HepG2 (cell line): Measurements from ENCODE around the gene CCDC106. TPM values are rescaled to one million over a fixed set of nuclear protein-coding genes. Genes with fewer than 3 reads are reported as not detected.

Source experiments
- HDAC2 ChIP-seq: sonication (generic); formaldehyde crosslinking; IDR thresholded peaks from 2 replicates; pipeline ENCODE4 v1.4.0; 2020; ENCODE audit warnings: missing genetic modification reagents
- HNF1B ChIP-seq: sonication (generic); formaldehyde crosslinking; IDR thresholded peaks from 2 replicates; pipeline ENCODE4 v1.5.1; 2020; ENCODE audit warnings: mild to moderate bottlenecking, moderate library complexity, missing genetic modification reagents
- ISL2 ChIP-seq: sonication (generic); formaldehyde crosslinking; IDR thresholded peaks from 2 replicates; pipeline ENCODE4 v1.5.0; 2020; ENCODE audit warnings: missing genetic modification reagents
- KLF15 ChIP-seq: sonication (generic); formaldehyde crosslinking; IDR thresholded peaks from 2 replicates; pipeline ENCODE4 v1.8.1; 2023; ENCODE audit warnings: borderline replicate concordance, mild to moderate bottlenecking, inconsistent platforms, missing genetic modification reagents, mixed read lengths
- LRRFIP1 ChIP-seq: sonication (generic); formaldehyde crosslinking; conservative IDR thresholded peaks from 2 replicates; pipeline ENCODE4 v1.4.0; 2020; ENCODE audit warnings: missing genetic modification reagents
- MYPOP ChIP-seq: sonication (generic); formaldehyde crosslinking; IDR thresholded peaks from 2 replicates; pipeline ENCODE4 v1.8.1; 2023; ENCODE audit warnings: mild to moderate bottlenecking, moderate library complexity, missing genetic modification reagents
- NFYC ChIP-seq: IDR thresholded peaks from 2 replicates; pipeline ENCODE4 v1.6.1; 2016; ENCODE audit warnings: missing genetic modification reagents, missing compliant biosample characterization
- ZKSCAN1 ChIP-seq: fragments of 150-350 bp; IDR thresholded peaks from 2 replicates; pipeline ENCODE4 v1.6.1; 2014; ENCODE audit warnings: low read length
- ZNF121 ChIP-seq: sonication (generic); formaldehyde crosslinking; IDR thresholded peaks from 2 replicates; pipeline ENCODE4 v1.5.0; 2020; ENCODE audit warnings: mild to moderate bottlenecking, missing genetic modification reagents
- ZNF292 ChIP-seq: sonication (generic); formaldehyde crosslinking; IDR thresholded peaks from 2 replicates; pipeline ENCODE4 v1.8.1; 2022; ENCODE audit warnings: mild to moderate bottlenecking, low read depth, missing genetic modification reagents, borderline replicate concordance
- ZNF335 ChIP-seq: sonication (generic); formaldehyde crosslinking; IDR thresholded peaks from 2 replicates; pipeline ENCODE4 v1.4.0; 2020; ENCODE audit warnings: missing genetic modification reagents
- ZNF530 ChIP-seq: sonication (generic); formaldehyde crosslinking; IDR thresholded peaks from 2 replicates; pipeline ENCODE4 v1.5.0; 2020; ENCODE audit warnings: low read depth, mild to moderate bottlenecking, missing genetic modification reagents
- ZNF577 ChIP-seq: sonication (generic); formaldehyde crosslinking; IDR thresholded peaks from 2 replicates; pipeline ENCODE4 v1.4.0; 2020; ENCODE audit warnings: mild to moderate bottlenecking, low read depth, missing genetic modification reagents, borderline replicate concordance
- ZNF660 ChIP-seq: sonication (generic); formaldehyde crosslinking; IDR thresholded peaks from 2 replicates; pipeline ENCODE4 v1.5.1; 2020; ENCODE audit warnings: mild to moderate bottlenecking, low read depth, missing genetic modification reagents, borderline replicate concordance
- ZNF781 ChIP-seq: sonication (generic); formaldehyde crosslinking; IDR thresholded peaks from 2 replicates; pipeline ENCODE4 v1.5.1; 2020; ENCODE audit warnings: borderline replicate concordance, mild to moderate bottlenecking, missing genetic modification reagents; ENCODE audit errors: not compliant biosample characterization
- ZNF816 ChIP-seq: sonication (generic); formaldehyde crosslinking; IDR thresholded peaks from 2 replicates; pipeline ENCODE4 v1.8.0; 2022; ENCODE audit warnings: missing genetic modification reagents, mild to moderate bottlenecking, borderline replicate concordance
- polyA plus RNA-seq, 8 experiments: library from polyadenylated mRNA; depleted of rRNA in 3 of 8; stranded (reverse) in 7 of 8; unstranded in 1 of 8; fragments of >200 nt; fragmentation: Illumina TruSeq in 4 of 8; extraction: Trizol in 4 of 8; gene quantifications; 2 replicates each; pipeline versions ENCODE4 v1.2.1 to v1.2.3, GENCODE V29; 2011 to 2016; ENCODE audit warnings: low read depth in 4 of 8, missing spikeins in 1 of 8, mixed read lengths in 1 of 8; ENCODE audit not compliant: insufficient read depth in 1 of 8
- total RNA-seq, 5 experiments: library from RNA; depleted of rRNA; stranded (reverse); fragments of >200 nt; fragmentation: Illumina TruSeq; extraction: Trizol; gene quantifications; 2 replicates each; pipeline ENCODE4 v1.2.3, GENCODE V29; 2016; ENCODE audit warnings: low read depth in 1 of 5
- TF ChIP-seq, protein P1 (sequence below): sonication (generic); formaldehyde crosslinking; IDR thresholded peaks from 2 replicates; pipeline ENCODE4 v1.5.1; 2020; ENCODE audit warnings: missing genetic modification reagents, mild to moderate bottlenecking, borderline replicate concordance
- TF ChIP-seq, protein P2 (sequence below): IDR thresholded peaks from 2 replicates; pipeline ENCODE4 v1.6.1; 2012; ENCODE audit warnings: inconsistent platforms
- TF ChIP-seq, protein P3 (sequence below): sonication (generic); formaldehyde crosslinking; IDR thresholded peaks from 2 replicates; pipeline ENCODE4 v1.9.0; 2022; ENCODE audit warnings: low read depth, missing genetic modification reagents

Gene CCDC106
- total and polyA plus RNA-seq, 2 of the 13 experiments (the other 11 are each of a cell fraction or from before 2014, with no cell fraction given), result 4.7 to 8.8 TPM

GRCh38 chr19:55683449-55684261 lies 35.6 kb downstream of the CCDC106 start (continued):
- TF ChIP-seq ZNF121 (CRISPR knock-in tag), result no peak
- peak; percentile 60 for TF ChIP-seq ZKSCAN1
- peak; percentile 73 for TF ChIP-seq HDAC2 (CRISPR knock-in tag)
- no peak; the same call in 1 of the 2 replicates for TF ChIP-seq ISL2 (CRISPR knock-in tag)
- TF ChIP-seq MYPOP, result 0 out of 2 replicates have a peak, but pooled peaks have one; percentile 43
- peak; percentile 89 for TF ChIP-seq ZNF816 (CRISPR knock-in tag)
- no peak for TF ChIP-seq ZNF577
- TF ChIP-seq ZNF292 (CRISPR knock-in tag), result peak; percentile 68; the same call in 1 of the 2 replicates
- TF ChIP-seq ZNF660 (CRISPR knock-in tag), result no peak
- TF ChIP-seq, protein P1, sequence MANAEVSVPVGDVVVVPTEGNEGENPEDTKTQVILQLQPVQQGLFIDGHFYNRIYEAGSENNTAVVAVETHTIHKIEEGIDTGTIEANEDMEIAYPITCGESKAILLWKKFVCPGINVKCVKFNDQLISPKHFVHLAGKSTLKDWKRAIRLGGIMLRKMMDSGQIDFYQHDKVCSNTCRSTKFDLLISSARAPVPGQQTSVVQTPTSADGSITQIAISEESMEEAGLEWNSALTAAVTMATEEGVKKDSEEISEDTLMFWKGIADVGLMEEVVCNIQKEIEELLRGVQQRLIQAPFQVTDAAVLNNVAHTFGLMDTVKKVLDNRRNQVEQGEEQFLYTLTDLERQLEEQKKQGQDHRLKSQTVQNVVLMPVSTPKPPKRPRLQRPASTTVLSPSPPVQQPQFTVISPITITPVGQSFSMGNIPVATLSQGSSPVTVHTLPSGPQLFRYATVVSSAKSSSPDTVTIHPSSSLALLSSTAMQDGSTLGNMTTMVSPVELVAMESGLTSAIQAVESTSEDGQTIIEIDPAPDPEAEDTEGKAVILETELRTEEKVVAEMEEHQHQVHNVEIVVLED (CRISPR knock-in tag), result peak; percentile 50; the same call in 1 of the 2 replicates
- TF ChIP-seq LRRFIP1 (CRISPR knock-in tag), result no peak
- TF ChIP-seq, protein P2, sequence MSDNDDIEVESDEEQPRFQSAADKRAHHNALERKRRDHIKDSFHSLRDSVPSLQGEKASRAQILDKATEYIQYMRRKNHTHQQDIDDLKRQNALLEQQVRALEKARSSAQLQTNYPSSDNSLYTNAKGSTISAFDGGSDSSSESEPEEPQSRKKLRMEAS, result peak; percentile 78
- no peak for TF ChIP-seq ZNF530
- no peak for TF ChIP-seq ZNF781 (CRISPR knock-in tag)
- peak; percentile 88 for TF ChIP-seq HNF1B
- TF ChIP-seq ZNF335 (CRISPR knock-in tag), result peak; percentile 82; the same call in 1 of the 2 replicates
- no peak for TF ChIP-seq KLF15 (CRISPR knock-in tag)
- peak; percentile 14; the same call in 1 of the 2 replicates for TF ChIP-seq NFYC
- TF ChIP-seq, protein P3, sequence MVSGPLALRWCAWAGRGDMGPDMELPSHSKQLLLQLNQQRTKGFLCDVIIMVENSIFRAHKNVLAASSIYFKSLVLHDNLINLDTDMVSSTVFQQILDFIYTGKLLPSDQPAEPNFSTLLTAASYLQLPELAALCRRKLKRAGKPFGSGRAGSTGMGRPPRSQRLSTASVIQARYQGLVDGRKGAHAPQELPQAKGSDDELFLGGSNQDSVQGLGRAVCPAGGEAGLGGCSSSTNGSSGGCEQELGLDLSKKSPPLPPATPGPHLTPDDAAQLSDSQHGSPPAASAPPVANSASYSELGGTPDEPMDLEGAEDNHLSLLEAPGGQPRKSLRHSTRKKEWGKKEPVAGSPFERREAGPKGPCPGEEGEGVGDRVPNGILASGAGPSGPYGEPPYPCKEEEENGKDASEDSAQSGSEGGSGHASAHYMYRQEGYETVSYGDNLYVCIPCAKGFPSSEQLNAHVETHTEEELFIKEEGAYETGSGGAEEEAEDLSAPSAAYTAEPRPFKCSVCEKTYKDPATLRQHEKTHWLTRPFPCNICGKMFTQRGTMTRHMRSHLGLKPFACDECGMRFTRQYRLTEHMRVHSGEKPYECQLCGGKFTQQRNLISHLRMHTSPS (CRISPR knock-in tag), result peak; percentile 78; the same call in 1 of the 2 replicates
